Mucosa of descending colon (tissue), 3 donors: ENCODE data around the gene JAZF1. TPM values are rescaled to one million over a fixed set of nuclear protein-coding genes. Genes with fewer than 3 reads are reported as not detected.
A peak's percentile ranks its signal among the peaks of the same experiment; 100 is the strongest.

ENCODE experiments used
- ATAC-seq: fragments of 200-7000 bp; cut with Tn5 transposase; one replicate; pipeline ENCODE4 v1.9.1; 2020; ENCODE audit warnings: mild to moderate bottlenecking, moderate library complexity
- DNase-seq, 3 donors: peaks; one replicate each; pipeline ENCODE4 v3.0.0-alpha.2; 2020
- H3K36me3 ChIP-seq: fragments of 200-600 bp; one replicate; pipeline ENCODE4 v1.8.0; 2021; ENCODE audit warnings: low read depth, mild to moderate bottlenecking
- H3K4me1 ChIP-seq: fragments of 200-600 bp; one replicate; pipeline ENCODE4 v1.8.0; 2021; ENCODE audit warnings: low read depth, mild to moderate bottlenecking
- H3K4me3 ChIP-seq: fragments of 200-600 bp; one replicate; pipeline ENCODE4 v1.8.0; 2021; ENCODE audit warnings: mild to moderate bottlenecking
- H3K9me3 ChIP-seq: fragments of 200-600 bp; one replicate; pipeline ENCODE4 v1.8.0; 2021; ENCODE audit warnings: mild to moderate bottlenecking
- CTCF ChIP-seq: fragments of 200-600 bp; IDR thresholded peaks from one replicate; pipeline ENCODE4 v1.8.0; 2022; ENCODE audit warnings: antibody characterized with exemption, mild to moderate bottlenecking
- intact Hi-C, 2 donors: fragments of 100-400 bp; cut with DNase I in 1 of 2; cut with micrococcal nuclease in 1 of 2; formaldehyde crosslinking; loops; one replicate each; pipeline versions ENCODE4 v1.11.0 to v1.11.1; 2022; cut with DNase I, micrococcal nuclease
- total RNA-seq, 3 donors: library from RNA; stranded (reverse); fragmentation: NEBNext Ultra II Directional in 2 of 3; extraction: Animal tissue kit (Norgen Biotek cat#: 25700) in 2 of 3; gene quantifications; one replicate each; pipeline versions ENCODE4 v1.2.1 to v1.2.4, GENCODE V29; 2021 to 2023
- donor health status: DM: no; HTN: no; CAD: no; lungs with moderate emphysema.
- donor health status: DM: no; HTN: no; CAD: no.
- donor health status: DM: no; HTN: yes; CAD: no.

Gene JAZF1
- total RNA-seq, 3 donors from 2014 or later: 4.9 to 68.4 (median 6.4) TPM

GRCh38 chr7:28123752-28124151 is 56.8 kb downstream of the JAZF1 start:
- intact Hi-C loops: no loop called here
- Histone ChIP-seq H3K4me3 (no peak overlapping the region), H3K36me3 (no peaks in the 10 kb centered on the region), H3K9me3 (no peaks in the 10 kb centered on the region), H3K4me1 (no peaks in the 10 kb centered on the region)
- TF ChIP-seq CTCF: no peak
- DNase-seq (no peak), ATAC-seq (no peak)

- no peak for DNase-seq
- no peak for TF ChIP-seq CTCF
- Histone ChIP-seq H3K9me3 (no peaks in the 10 kb centered on the region), H3K4me1 (no peaks in the 10 kb centered on the region), H3K4me3 (no peak overlapping the region), H3K36me3 (no peaks in the 10 kb centered on the region)
- intact Hi-C loops: no loop called here
- no peak for ATAC-seq
These were observed 59.1 kb downstream of the JAZF1 start for GRCh38 chr7:28121496-28121895.

DNA sequence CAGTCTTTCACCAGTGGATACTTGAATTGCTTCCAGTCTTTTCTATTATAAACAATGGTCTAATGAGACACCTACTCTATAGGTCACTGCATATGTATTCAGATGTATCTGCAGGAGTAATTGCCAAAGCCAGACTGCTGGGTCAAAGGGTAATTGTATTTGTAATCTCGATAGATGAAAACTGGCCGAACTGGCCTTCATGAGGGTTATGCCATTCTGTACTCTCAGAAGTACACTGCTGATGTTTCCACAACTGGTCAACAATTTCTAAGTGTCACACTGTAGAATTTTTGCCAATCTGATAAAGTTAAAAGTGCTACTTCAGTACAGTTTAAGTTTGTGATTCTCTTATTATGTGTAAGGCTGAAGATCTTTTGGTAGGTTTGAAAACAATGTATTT is 64.6 kb downstream of the JAZF1 start:
- H3K4me3 ChIP-seq: no peak overlapping the region
- DNase-seq: no peak
- TF ChIP-seq CTCF: no peak
- H3K9me3 ChIP-seq: no peaks in the 10 kb centered on the region
- intact Hi-C loops: no loop called here
- no peak for ATAC-seq
- H3K4me1 ChIP-seq: peaks cover 2% of the 10 kb centered on the region
- no peaks in the 10 kb centered on the region for H3K36me3 ChIP-seq

DNA sequence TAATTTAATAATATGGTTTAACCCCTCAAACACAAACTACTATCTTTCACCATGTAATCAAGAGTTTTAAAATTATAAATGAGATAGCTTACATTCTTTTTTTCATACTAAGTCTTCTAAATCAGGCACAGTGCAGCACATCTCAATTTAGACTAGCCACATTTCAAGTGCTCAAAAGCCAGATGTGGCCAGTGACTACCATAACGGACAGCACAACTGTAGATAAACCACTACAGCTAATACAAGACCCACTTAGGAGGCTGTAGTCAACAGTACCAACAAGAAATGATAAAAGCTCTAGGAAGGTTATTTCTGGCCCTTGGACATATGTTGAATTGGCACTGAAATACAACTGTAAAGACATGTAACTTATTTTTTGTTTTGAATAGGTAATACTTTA is 65.3 kb downstream of the JAZF1 start:
- Histone ChIP-seq H3K9me3 (no peaks in the 10 kb centered on the region), H3K36me3 (no peaks in the 10 kb centered on the region), H3K4me3 (no peak overlapping the region), H3K4me1 (peaks cover 2% of the 10 kb centered on the region)
- intact Hi-C loops: no loop called here
- DNase-seq (no peak), ATAC-seq (no peak)
- TF ChIP-seq CTCF: no peak

GRCh38 chr7:28114056-28114455 is 66.5 kb downstream of the JAZF1 start:
- no peak for DNase-seq
- no peak for ATAC-seq
- Histone ChIP-seq H3K36me3 (no peaks in the 10 kb centered on the region), H3K9me3 (no peaks in the 10 kb centered on the region), H3K4me3 (no peak overlapping the region), H3K4me1 (peaks cover 2% of the 10 kb centered on the region)
- intact Hi-C loops: no loop called here
- no peak for TF ChIP-seq CTCF

DNA sequence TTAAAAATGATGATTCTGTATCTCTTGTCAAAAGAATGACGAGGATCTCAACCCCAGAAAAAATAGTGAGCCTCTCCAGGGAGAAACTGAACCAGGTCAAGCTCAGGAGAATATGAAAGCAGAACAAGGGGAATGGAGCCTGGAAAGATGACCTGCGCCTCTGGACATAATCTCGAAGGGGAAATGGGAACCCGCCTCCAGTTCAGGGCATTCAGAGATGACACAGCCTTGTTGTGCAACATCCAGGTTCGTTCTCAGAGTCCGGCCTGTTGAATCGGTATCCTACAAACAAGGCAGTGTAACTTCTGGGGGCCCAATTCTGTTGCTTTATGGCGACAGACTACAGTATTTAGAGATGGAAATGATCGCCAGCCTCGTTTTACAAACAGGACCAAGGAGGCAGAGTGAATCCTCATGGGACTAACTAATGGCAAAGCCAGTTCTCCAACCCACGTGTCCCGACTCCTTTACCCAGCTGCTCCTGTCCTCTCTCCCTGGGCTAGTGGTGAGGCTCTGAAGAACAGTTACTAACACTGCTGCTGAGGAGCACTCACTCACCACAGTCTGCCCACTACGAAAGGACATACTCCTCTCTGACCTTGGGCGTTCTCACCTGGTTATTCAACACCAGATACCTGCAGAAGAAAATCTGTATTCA is 67.6 kb downstream of the JAZF1 start:
- H3K9me3 ChIP-seq: no peaks in the 10 kb centered on the region
- ATAC-seq: no peak

More for the DNA sequence above, 67.6 kb downstream of the JAZF1 start:
- intact Hi-C loops: no loop called here
- peak in 1 of 3 donors; percentile 16 for DNase-seq
- no peak overlapping the region for H3K4me3 ChIP-seq
- peaks cover 2% of the 10 kb centered on the region for H3K4me1 ChIP-seq
- no peak for TF ChIP-seq CTCF
- H3K36me3 ChIP-seq: no peaks in the 10 kb centered on the region
